H1 (cell line): Measurements from ENCODE around the gene OR10A7. TPM values are rescaled to one million over a fixed set of nuclear protein-coding genes. Genes with fewer than 3 reads are reported as not detected.

Experiments
- CTCF ChIA-PET: fragments of 300-600 bp; sonication (Branson Sonifier 250); formaldehyde crosslinking; loops from one replicate; lab custom pipeline; 2021; ENCODE audit not compliant: partially characterized antibody; lab: Charles Lee
- POLR2A ChIA-PET: fragments of 300-600 bp; sonication (Branson Sonifier 250); formaldehyde crosslinking; loops from one replicate; lab custom pipeline; 2021; ENCODE audit warnings: inconsistent platforms; ENCODE audit not compliant: partially characterized antibody; lab: Charles Lee
- DNase-seq, 2 experiments: peaks; one replicate each; pipeline versions ENCODE4 v3.0.0 to v3.0.0-alpha.2; 2010 to 2022; ENCODE audit warnings: low spot score in 2 of 2, low read depth in 1 of 2, mixed read lengths in 1 of 2
- FAIRE-seq: peaks from 2 replicates; lab custom pipeline; 2011; peaks lifted over from hg19 to GRCh38; lab: Jason Lieb, UNC
- H2AFZ ChIP-seq: 2 replicates; pipeline ENCODE4 v1.8.1; 2012; ENCODE audit warnings: low read length, inconsistent platforms
- H2AK5ac ChIP-seq: 2 replicates; pipeline ENCODE4 v1.6.1; 2013; ENCODE audit warnings: low read depth, low read length
- H2BK120ac ChIP-seq: replicated peaks from 2 replicates; pipeline ENCODE3; 2013; ENCODE audit warnings: low read depth, low read length, inconsistent platforms
- H2BK12ac ChIP-seq: 2 replicates; pipeline ENCODE4 v1.6.1; 2013; ENCODE audit warnings: low read depth, low read length
- H2BK15ac ChIP-seq: 2 replicates; pipeline ENCODE4 v1.6.1; 2013; ENCODE audit warnings: low read length
- H2BK20ac ChIP-seq: 2 replicates; pipeline ENCODE4 v1.6.1; 2013; ENCODE audit warnings: low read length
- H2BK5ac ChIP-seq: 2 replicates; pipeline ENCODE4 v1.6.1; 2013; ENCODE audit warnings: low read depth, low read length
- H3K14ac ChIP-seq: 2 replicates; pipeline ENCODE4 v1.6.1; 2013; ENCODE audit warnings: inconsistent platforms; ENCODE audit not compliant: insufficient read length
- H3K18ac ChIP-seq: 2 replicates; pipeline ENCODE4 v1.6.1; 2013; ENCODE audit warnings: low read length; ENCODE audit errors: extremely low read depth
- H3K23ac ChIP-seq: 2 replicates; pipeline ENCODE4 v1.6.1; 2013; ENCODE audit warnings: inconsistent platforms; ENCODE audit not compliant: insufficient read length
- H3K23me2 ChIP-seq: 2 replicates; pipeline ENCODE4 v1.6.1; 2013; ENCODE audit warnings: low read depth, low read length
- H3K27ac ChIP-seq: 2 replicates; pipeline ENCODE4 v1.6.1; 2011; ENCODE audit warnings: low read depth, low read length, inconsistent platforms
- H3K27me3 ChIP-seq, 4 experiments: replicated peaks in 1 of 4; 1 replicate in 1 of 4; 2 replicates in 3 of 4; pipeline versions ENCODE4 v1.6.1 to v1.8.1; 2011 to 2013; ENCODE audit warnings: low read length in 3 of 4, mild to moderate bottlenecking in 3 of 4, inconsistent platforms in 2 of 4, mixed read lengths in 2 of 4, moderate library complexity in 1 of 4; ENCODE audit not compliant: control insufficient read depth in 3 of 4, insufficient read depth in 3 of 4; ENCODE audit errors: extremely low read depth in 1 of 4
- H3K36me3 ChIP-seq, 4 experiments: 2 replicates each; pipeline versions ENCODE4 v1.6.1 to v1.8.1; 2011 to 2013; ENCODE audit warnings: mild to moderate bottlenecking in 4 of 4, low read length in 3 of 4, moderate library complexity in 2 of 4, control low read depth in 1 of 4, inconsistent platforms in 1 of 4; ENCODE audit not compliant: insufficient read depth in 4 of 4, control insufficient read depth in 2 of 4
- H3K4ac ChIP-seq: replicated peaks from 2 replicates; pipeline ENCODE3; 2013; ENCODE audit warnings: low read length, low read depth, mixed read lengths, inconsistent platforms; ENCODE audit not compliant: insufficient read length
- H3K4me1 ChIP-seq, 4 experiments: replicated peaks in 1 of 4; 1 replicate in 1 of 4; 2 replicates in 3 of 4; pipeline versions ENCODE4 v1.6.1 to v1.8.1; 2011 to 2013; ENCODE audit warnings: low read length in 3 of 4, inconsistent platforms in 2 of 4, mixed read lengths in 1 of 4; ENCODE audit not compliant: insufficient read depth in 4 of 4, control insufficient read depth in 3 of 4
- H3K4me2 ChIP-seq, 2 experiments: 2 replicates each; pipeline versions ENCODE4 v1.6.1 to v1.8.1; 2011 to 2013; ENCODE audit warnings: low read depth in 2 of 2, low read length in 2 of 2, control low read depth in 1 of 2, inconsistent platforms in 1 of 2, mild to moderate bottlenecking in 1 of 2; ENCODE audit not compliant: insufficient read depth in 1 of 2
- H3K4me3 ChIP-seq, 4 experiments: fragments of 200-600, 300-600 bp in 1 of 4; sonication (generic), shearing (Covaris generic), sonication (Bioruptor Twin) in 1 of 4; 2 replicates each; pipeline versions ENCODE4 v1.5.1 to v1.8.1; 2011 to 2016; ENCODE audit warnings: low read length in 4 of 4, low read depth in 3 of 4, control low read depth in 2 of 4, inconsistent platforms in 2 of 4, mild to moderate bottlenecking in 2 of 4, mixed read lengths in 1 of 4, moderate library complexity in 1 of 4; ENCODE audit not compliant: insufficient read depth in 2 of 4; ENCODE audit errors: extremely low read depth in 1 of 4
- H3K56ac ChIP-seq: replicated peaks from 2 replicates; pipeline ENCODE3; 2013; ENCODE audit warnings: low read depth, mild to moderate bottlenecking, mixed read lengths, low read length, inconsistent platforms; ENCODE audit not compliant: insufficient read length
- H3K79me1 ChIP-seq: 2 replicates; pipeline ENCODE4 v1.6.1; 2013; ENCODE audit warnings: low read depth, low read length, control low read depth
- H3K79me2 ChIP-seq, 2 experiments: 2 replicates each; pipeline versions ENCODE4 v1.6.1 to v1.8.1; 2012 to 2013; ENCODE audit warnings: low read length in 2 of 2, mild to moderate bottlenecking in 2 of 2, inconsistent platforms in 1 of 2; ENCODE audit not compliant: insufficient read depth in 2 of 2, control insufficient read depth in 1 of 2
- H3K9ac ChIP-seq, 4 experiments: replicated peaks in 1 of 4; 1 replicate in 1 of 4; 2 replicates in 3 of 4; pipeline versions ENCODE4 v1.6.1 to v1.8.1; 2011 to 2013; ENCODE audit warnings: low read depth in 3 of 4, low read length in 3 of 4, control low read depth in 2 of 4, mild to moderate bottlenecking in 2 of 4, moderate library complexity in 2 of 4, inconsistent platforms in 1 of 4; ENCODE audit errors: extremely low read depth in 1 of 4
- H3K9me3 ChIP-seq, 2 experiments: 2 replicates each; pipeline versions ENCODE4 v1.6.1 to v1.8.1; 2012 to 2013; ENCODE audit warnings: mild to moderate bottlenecking in 2 of 2, moderate library complexity in 2 of 2, control low read depth in 1 of 2, inconsistent platforms in 1 of 2, low read depth in 1 of 2, low read length in 1 of 2, mixed read lengths in 1 of 2; ENCODE audit not compliant: insufficient read depth in 2 of 2
- H4K20me1 ChIP-seq, 2 experiments: replicated peaks in 1 of 2; 2 replicates each; pipeline versions ENCODE3 to v1.8.1; 2011 to 2013; ENCODE audit warnings: inconsistent platforms in 2 of 2, low read length in 2 of 2, mild to moderate bottlenecking in 1 of 2; ENCODE audit not compliant: insufficient read depth in 2 of 2, control insufficient read depth in 1 of 2
- H4K5ac ChIP-seq: 2 replicates; pipeline ENCODE4 v1.6.1; 2013; ENCODE audit warnings: low read length, low read depth, mixed read lengths, inconsistent platforms; ENCODE audit not compliant: insufficient read length
- H4K8ac ChIP-seq: 2 replicates; pipeline ENCODE4 v1.8.0; 2013; ENCODE audit warnings: mild to moderate bottlenecking, moderate library complexity, low read length, inconsistent platforms; ENCODE audit not compliant: insufficient read depth; ENCODE audit errors: extremely low read depth
- H4K91ac ChIP-seq: replicated peaks from 2 replicates; pipeline ENCODE3; 2013; ENCODE audit warnings: low read length, mixed read lengths, inconsistent platforms; ENCODE audit not compliant: insufficient read length
- BCL11A ChIP-seq, 2 experiments: IDR thresholded peaks; one replicate each; pipeline ENCODE4 v1.6.1; 2011; ENCODE audit warnings: low read depth in 2 of 2, low read length in 2 of 2, mild to moderate bottlenecking in 2 of 2
- CEBPB ChIP-seq: IDR thresholded peaks from 2 replicates; pipeline ENCODE4 v1.6.1; 2012; ENCODE audit warnings: low read depth, low read length
- HDAC6 ChIP-seq: IDR thresholded peaks from one replicate; pipeline ENCODE4 v1.7.1; 2012; ENCODE audit warnings: low read depth, mild to moderate bottlenecking, inconsistent platforms, low read length, moderate library complexity
- NRF1 ChIP-seq: IDR thresholded peaks from 2 replicates; pipeline ENCODE4 v1.6.1; 2011; ENCODE audit warnings: mild to moderate bottlenecking, low read depth, low read length, improper control_type of control experiment
- POU5F1 ChIP-seq: IDR thresholded peaks from 2 replicates; pipeline ENCODE4 v1.6.1; 2011; ENCODE audit warnings: low read depth, mild to moderate bottlenecking, low read length, moderate library complexity
- RAD21 ChIP-seq, 2 experiments: IDR thresholded peaks in 1 of 2; conservative IDR thresholded peaks in 1 of 2; 2 replicates each; pipeline ENCODE4 v1.6.1; 2011; ENCODE audit warnings: low read depth in 2 of 2, low read length in 2 of 2, improper control_type of control experiment in 1 of 2, inconsistent platforms in 1 of 2, mild to moderate bottlenecking in 1 of 2, moderate library complexity in 1 of 2
- RBBP5 ChIP-seq: IDR thresholded peaks from 2 replicates; pipeline ENCODE4 v1.7.1; 2012; ENCODE audit warnings: low read depth, mild to moderate bottlenecking, inconsistent platforms, low read length, moderate library complexity, borderline replicate concordance
- WGBS, 2 experiments: shearing (Covaris generic) in 1 of 2; methylation state at CpG; one replicate each; pipeline versions ENCODE4 v1.1.6 to v1.1.7; 2013 to 2015; ENCODE audit warnings: low lambda C conversion rate in 2 of 2, mixed read lengths in 2 of 2, inconsistent platforms in 1 of 2, low coverage in 1 of 2, missing lambda C conversion rate in 1 of 2; ENCODE audit not compliant: insufficient replicate concordance in 2 of 2, insufficient coverage in 1 of 2, insufficient read length in 1 of 2; ENCODE audit errors: extremely low coverage in 1 of 2, missing lambda C conversion rate in 1 of 2; 5-methylcytosine and 5-hydroxymethylcytosine counted together
- polyA plus RNA-seq, 7 experiments: library from polyadenylated mRNA; depleted of rRNA in 3 of 7; stranded (reverse) in 5 of 7; unstranded in 2 of 7; fragments of >200 nt in 5 of 7; fragments of 200-250 nt in 2 of 7; gene quantifications; 1 replicate in 5 of 7; 2 replicates in 1 of 7; 4 replicates in 1 of 7; pipeline versions ENCODE4 v1.2.1 to v1.2.3, GENCODE V29; 2011 to 2013; ENCODE audit warnings: missing spikeins in 2 of 7, mixed read lengths in 2 of 7
- total RNA-seq: library from RNA; stranded (reverse); fragmentation: NEBNext Ultra II Directional; extraction: Animal tissue kit (Norgen Biotek cat#: 25700); gene quantifications from 2 replicates; pipeline ENCODE4 v1.2.1, GENCODE V29; 2021

OR10A7 gene
- total and polyA plus RNA-seq, 2 of the 8 experiments (the other 6 are each of a cell fraction or from before 2014, with no cell fraction given): not detected

- no peak for DNase-seq
- Histone ChIP-seq H4K91ac (no peak overlapping the region), H3K27ac (no peak overlapping the region), H2BK120ac (no peak overlapping the region), H3K9me3 (no peaks in the 10 kb centered on the region; a peak in 1 of 4 replicates), H3K18ac (no peak overlapping the region), H3K79me2 (no peaks in the 10 kb centered on the region), H2BK12ac (no peak overlapping the region), H2AK5ac (no peak overlapping the region), H3K4me3 (no peak overlapping the region), H3K9ac (no peak overlapping the region), H3K23me2 (no peaks in the 10 kb centered on the region), H2BK20ac (no peak overlapping the region), H4K20me1 (no peaks in the 10 kb centered on the region), H3K4ac (no peak overlapping the region), H3K14ac (no peak overlapping the region), H3K4me2 (no peak overlapping the region), H3K23ac (no peak overlapping the region), H3K79me1 (no peaks in the 10 kb centered on the region), H3K56ac (no peak overlapping the region), H2AFZ (no peak overlapping the region), H2BK15ac (no peak overlapping the region), H4K5ac (no peak overlapping the region), H2BK5ac (no peak overlapping the region), H3K27me3 (no peaks in the 10 kb centered on the region), H4K8ac (no peak overlapping the region), H3K4me1 (no peaks in the 10 kb centered on the region), H3K36me3 (no peaks in the 10 kb centered on the region)
- 93% methylated on average over 1 of the region's 1 CpG; no CpG with 5 or more reads in 1 of the 2 experiments for WGBS, 2 experiments
- TF ChIP-seq NRF1: no peak
- no peak for TF ChIP-seq BCL11A (IDR thresholded peaks at IDR 0.05; ENCODE audit: low read depth in 2 of 2, low read length in 2 of 2)
- TF ChIP-seq POU5F1: no peak
- TF ChIP-seq RBBP5: no peak
- no peak for TF ChIP-seq RAD21 (IDR thresholded peaks at IDR 0.05 in 1 of 2, conservative IDR thresholded peaks at IDR 0.05 in 1 of 2; ENCODE audit: low read depth in 2 of 2, low read length in 2 of 2)
- TF ChIP-seq HDAC6: no peak
- no peak for TF ChIP-seq CEBPB
- ChIA-PET CTCF (interaction anchor here (0.6 kb wide), 1 partner anchor 22 kb away, joined by 3 read pairs; no protein-coding TSS in a partner anchor), POLR2A (no interaction called here)
- FAIRE-seq: no peak
These were observed 5.7 kb downstream of the OR10A7 start for GRCh38 chr12:55226523-55226922.
